Endodermal cell (in vitro differentiated cells): ENCODE results near the gene IFNE. TPM values are rescaled to one million over a fixed set of nuclear protein-coding genes. Genes with fewer than 3 reads are reported as not detected.

Source experiments
- DNase-seq: peaks from one replicate; pipeline ENCODE4 v3.0.0-alpha.2; 2017
- H3K27ac ChIP-seq: 2 replicates; pipeline ENCODE4 v1.5.1; 2013; ENCODE audit warnings: mild to moderate bottlenecking, low read depth, low read length, moderate library complexity
- H3K27me3 ChIP-seq: 2 replicates; pipeline ENCODE4 v1.6.1; 2013; ENCODE audit warnings: mild to moderate bottlenecking, low read length, moderate library complexity; ENCODE audit not compliant: insufficient read depth, control insufficient read depth, poor library complexity, severe bottlenecking
- H3K36me3 ChIP-seq: 2 replicates; pipeline ENCODE4 v1.7.0; 2013; ENCODE audit warnings: mild to moderate bottlenecking, low read length, moderate library complexity; ENCODE audit not compliant: control insufficient read depth, insufficient read depth
- H3K4me1 ChIP-seq: one replicate; pipeline ENCODE4 v1.7.0; 2013; ENCODE audit warnings: low read length; ENCODE audit not compliant: control insufficient read depth, insufficient read depth
- H3K4me3 ChIP-seq: 2 replicates; pipeline ENCODE4 v1.5.1; 2013; ENCODE audit warnings: mild to moderate bottlenecking, low read length, moderate library complexity
- H3K9ac ChIP-seq: 2 replicates; pipeline ENCODE4 v1.6.1; 2013; ENCODE audit warnings: mild to moderate bottlenecking, low read length, moderate library complexity; ENCODE audit not compliant: poor library complexity, severe bottlenecking; ENCODE audit errors: extremely low read depth
- H3K9me3 ChIP-seq: 2 replicates; pipeline ENCODE4 v1.6.1; 2013; ENCODE audit warnings: mild to moderate bottlenecking, low read length, moderate library complexity; ENCODE audit not compliant: control insufficient read depth
- H3K27ac Mint-ChIP-seq: 2 replicates; pipeline ENCODE4 v1.8.0; 2020; ENCODE audit warnings: mixed read lengths
- H3K27me3 Mint-ChIP-seq: 2 replicates; pipeline ENCODE4 v1.8.0; 2021; ENCODE audit warnings: mild to moderate bottlenecking, mixed read lengths; ENCODE audit not compliant: insufficient read depth
- H3K36me3 Mint-ChIP-seq: 2 replicates; pipeline ENCODE4 v1.8.0; 2020; ENCODE audit warnings: low read depth, mixed read lengths
- H3K4me1 Mint-ChIP-seq: 2 replicates; pipeline ENCODE4 v1.8.0; 2020; ENCODE audit warnings: mixed read lengths
- H3K4me3 Mint-ChIP-seq: 2 replicates; pipeline ENCODE4 v1.8.0; 2020; ENCODE audit warnings: mild to moderate bottlenecking, moderate library complexity, mixed read lengths
- H3K9me3 Mint-ChIP-seq: 2 replicates; pipeline ENCODE4 v1.8.0; 2020; ENCODE audit warnings: mild to moderate bottlenecking, mixed read lengths
- WGBS, 2 experiments: methylation state at CpG; one replicate each; pipeline versions ENCODE4 v1.1.5 to v1.1.7; 2013; ENCODE audit warnings: missing lambda C conversion rate in 2 of 2, mixed read lengths in 1 of 2; ENCODE audit not compliant: insufficient coverage in 1 of 2, insufficient read length in 1 of 2; 5-methylcytosine and 5-hydroxymethylcytosine counted together
- microRNA-seq: library from miRNA; unstranded; fragments of <30 nt; microRNA quantifications from one replicate; pipeline ENCODE4 v1.2.0, GENCODE V29; 2020; ENCODE audit warnings: borderline microRNAs expressed
- total RNA-seq, 2 donors: library from RNA; stranded (reverse); fragmentation: NEBNext Ultra II Directional in 1 of 2; extraction: Animal tissue kit (Norgen Biotek cat#: 25700) in 1 of 2; gene quantifications; 2 replicates in 1 of 2; 3 replicates in 1 of 2; pipeline ENCODE4 v1.2.1, GENCODE V29; 2021
- TF ChIP-seq, protein P1 (sequence below): fragments of 200-600 bp; sonication (generic); conservative IDR thresholded peaks from 2 replicates; pipeline ENCODE4 v1.5.0; 2021; ENCODE audit warnings: antibody characterized with exemption, mild to moderate bottlenecking

The IFNE gene
- total RNA-seq, 2 donors from 2014 or later: 1.5 to 2.0 TPM

DNA sequence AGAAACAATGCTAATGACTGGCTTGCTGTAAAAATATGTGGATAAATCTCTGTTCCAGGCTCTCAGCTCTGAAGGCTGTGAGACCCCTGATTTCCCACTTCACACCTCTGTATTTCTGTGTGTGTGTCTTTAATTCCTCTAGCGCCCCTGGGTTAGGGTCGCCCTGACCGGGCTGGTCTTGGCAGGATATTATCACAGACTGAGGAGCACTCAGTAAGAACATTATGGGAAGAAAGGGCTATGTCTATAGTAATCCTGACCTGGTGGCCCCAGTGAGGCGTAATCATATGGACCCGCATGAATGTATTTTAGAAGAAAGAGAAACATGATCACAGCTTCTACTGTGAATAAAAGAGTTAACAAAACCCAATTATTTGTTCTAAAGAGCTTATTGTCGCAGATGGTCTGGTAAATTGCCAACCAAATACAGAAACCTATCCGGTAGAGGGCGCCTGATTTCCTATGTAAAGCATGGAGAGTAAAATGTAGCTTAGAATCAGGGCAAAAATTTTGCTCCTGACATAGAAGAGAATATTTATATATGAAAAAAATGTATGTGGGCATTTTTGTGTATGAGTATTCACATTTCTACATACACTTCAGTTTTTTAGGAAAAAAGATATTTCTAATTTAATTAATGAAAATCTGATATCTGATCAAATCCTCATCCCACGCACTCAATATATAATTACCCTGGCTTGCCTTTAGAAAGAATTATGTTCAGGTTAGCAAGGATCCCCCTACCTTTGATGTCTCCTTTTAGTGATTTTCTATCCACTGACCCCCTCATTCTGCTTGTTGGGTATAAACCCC, 47.7 kb downstream of the IFNE start:
- no peaks in the 10 kb centered on the region for H3K36me3 Mint-ChIP-seq
- H3K9me3 Mint-ChIP-seq: no peaks in the 10 kb centered on the region
- Histone ChIP-seq H3K4me1 (no peaks in the 10 kb centered on the region), H3K9ac (no peak overlapping the region), H3K4me3 (no peak overlapping the region), H3K27me3 (no peaks in the 10 kb centered on the region), H3K36me3 (no peaks in the 10 kb centered on the region), H3K27ac (no peak overlapping the region), H3K9me3 (no peaks in the 10 kb centered on the region)
- H3K4me3 Mint-ChIP-seq: no peak overlapping the region
- DNase-seq: peak; percentile 77
- TF ChIP-seq, protein P1, sequence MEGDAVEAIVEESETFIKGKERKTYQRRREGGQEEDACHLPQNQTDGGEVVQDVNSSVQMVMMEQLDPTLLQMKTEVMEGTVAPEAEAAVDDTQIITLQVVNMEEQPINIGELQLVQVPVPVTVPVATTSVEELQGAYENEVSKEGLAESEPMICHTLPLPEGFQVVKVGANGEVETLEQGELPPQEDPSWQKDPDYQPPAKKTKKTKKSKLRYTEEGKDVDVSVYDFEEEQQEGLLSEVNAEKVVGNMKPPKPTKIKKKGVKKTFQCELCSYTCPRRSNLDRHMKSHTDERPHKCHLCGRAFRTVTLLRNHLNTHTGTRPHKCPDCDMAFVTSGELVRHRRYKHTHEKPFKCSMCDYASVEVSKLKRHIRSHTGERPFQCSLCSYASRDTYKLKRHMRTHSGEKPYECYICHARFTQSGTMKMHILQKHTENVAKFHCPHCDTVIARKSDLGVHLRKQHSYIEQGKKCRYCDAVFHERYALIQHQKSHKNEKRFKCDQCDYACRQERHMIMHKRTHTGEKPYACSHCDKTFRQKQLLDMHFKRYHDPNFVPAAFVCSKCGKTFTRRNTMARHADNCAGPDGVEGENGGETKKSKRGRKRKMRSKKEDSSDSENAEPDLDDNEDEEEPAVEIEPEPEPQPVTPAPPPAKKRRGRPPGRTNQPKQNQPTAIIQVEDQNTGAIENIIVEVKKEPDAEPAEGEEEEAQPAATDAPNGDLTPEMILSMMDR: peak; percentile 76
- WGBS, 2 experiments: 73 to 76% methylated on average over 3 to 9 of the region's 9 CpGs
- H3K27me3 Mint-ChIP-seq: no peaks in the 10 kb centered on the region
- no peaks in the 10 kb centered on the region for H3K4me1 Mint-ChIP-seq
- H3K27ac Mint-ChIP-seq: no peak overlapping the region

DNA sequence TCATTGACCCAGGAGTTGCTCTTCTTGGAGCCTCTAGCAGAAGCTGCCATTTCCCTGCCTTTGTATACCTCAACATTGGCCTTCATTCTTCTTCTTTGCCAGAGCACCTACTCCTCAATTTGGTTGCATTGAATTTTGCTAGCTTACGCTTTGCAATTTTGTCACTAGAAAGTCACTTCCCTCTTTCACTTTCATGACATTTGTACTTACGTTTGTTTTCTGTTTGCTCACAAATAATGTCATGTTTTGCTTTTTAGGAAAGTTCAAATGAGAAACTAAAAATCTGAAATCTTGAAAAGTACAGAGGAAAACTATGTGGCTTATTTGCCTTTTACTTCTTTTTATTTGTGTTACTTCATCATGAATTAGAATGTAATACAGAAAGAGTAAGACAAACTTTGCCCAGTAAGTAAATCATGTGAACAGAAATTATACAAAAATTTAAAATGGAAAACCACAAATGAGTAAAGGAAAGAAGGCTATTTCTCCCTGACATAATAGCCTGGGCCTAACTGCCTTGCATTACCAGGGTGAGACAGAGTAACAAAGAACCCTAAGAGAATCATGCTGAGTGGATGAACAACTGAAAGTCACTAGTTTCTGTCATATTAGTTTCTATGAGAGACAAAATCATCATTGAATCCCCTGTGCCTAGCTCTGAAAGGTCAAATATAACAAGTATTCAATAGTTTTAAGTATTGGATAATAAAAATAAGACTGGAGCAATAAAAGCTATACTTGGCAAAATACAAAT, 49.3 kb downstream of the IFNE start:
- 80 to 90% methylated on average over 1 to 2 of the region's 2 CpGs for WGBS, 2 experiments
- no peak overlapping the region for H3K9ac ChIP-seq
- Mint-ChIP-seq H3K4me1 (no peaks in the 10 kb centered on the region), H3K27ac (no peak overlapping the region), H3K9me3 (no peaks in the 10 kb centered on the region), H3K4me3 (no peak overlapping the region), H3K27me3 (no peaks in the 10 kb centered on the region), H3K36me3 (no peaks in the 10 kb centered on the region)
- no peaks in the 10 kb centered on the region for H3K27me3 ChIP-seq
- no peaks in the 10 kb centered on the region for H3K36me3 ChIP-seq
- no peaks in the 10 kb centered on the region for H3K9me3 ChIP-seq
- no peak for DNase-seq
- H3K4me3 ChIP-seq: no peak overlapping the region
- no peak overlapping the region for H3K27ac ChIP-seq
- H3K4me1 ChIP-seq: no peaks in the 10 kb centered on the region
- TF ChIP-seq, protein P1: no peak

Small RNAs within 50 kb of the gene (microRNA-seq; reads per million reads assigned to microRNA genes)
- gene MIR31: 326 reads per million, percentile 86 among the genes with 10 or more reads in this experiment

Other genes starting within 250 kb of the IFNE start
- gene IFNA14, start 242.3 kb downstream of the IFNE start, total RNA-seq: not detected
- not detected for gene IFNA5, start 177.0 kb downstream of the IFNE start, total RNA-seq
- 10 to 100 TPM; 24.6 to 32.0 TPM for gene KLHL9, start 146.9 kb downstream of the IFNE start, total RNA-seq
- not detected for gene IFNA6, start 131.4 kb downstream of the IFNE start, total RNA-seq
- not detected for gene IFNA13, start 114.3 kb downstream of the IFNE start, total RNA-seq
- gene IFNA2, start 96.9 kb downstream of the IFNE start, total RNA-seq: not detected
- not detected for gene IFNA8, start 73.2 kb downstream of the IFNE start, total RNA-seq
- gene IFNA1, start 41.9 kb downstream of the IFNE start, total RNA-seq: not detected